Testis (tissue), 2 donors: ENCODE data around the gene EBP.

ENCODE experiments used
- CTCF ChIP-seq, 3 experiments: fragments of 450-650 bp in 2 of 3; fragments of 200-600 bp in 1 of 3; sonication (generic) in 1 of 3; IDR thresholded peaks; one replicate each; pipeline ENCODE4 v1.5.1; 2016 to 2019; ENCODE audit warnings: antibody characterized with exemption in 3 of 3, mild to moderate bottlenecking in 2 of 3, moderate library complexity in 1 of 3
- POLR2A ChIP-seq: fragments of 450-650 bp; IDR thresholded peaks from one replicate; pipeline ENCODE4 v1.6.1; 2017; ENCODE audit warnings: antibody characterized with exemption, mild to moderate bottlenecking, moderate library complexity

GRCh38 chrX:48574270-48575266 is 53.0 kb downstream of the EBP start, which contains the start of gene RBM3:
- TF ChIP-seq CTCF (IDR thresholded peaks at IDR 0.05) (peak in 2 of 3 experiments; percentile 34 to 36), POLR2A (no peak)
